GM12865 (cell line): ENCODE measurements around the gene FH.

ENCODE experiments used
- DNase-seq: peaks from one replicate; pipeline ENCODE4 v3.0.0; 2010; ENCODE audit warnings: low read depth
- H3K4me3 ChIP-seq: 2 replicates; pipeline ENCODE4 v1.5.1; 2011; ENCODE audit warnings: mild to moderate bottlenecking, low read depth, low read length, control low read depth
- TF ChIP-seq, protein P1 (sequence below): IDR thresholded peaks from 2 replicates; pipeline ENCODE4 v1.5.1; 2011; ENCODE audit warnings: low read length, control low read depth, low read depth, inconsistent platforms; ENCODE audit not compliant: insufficient read depth; ENCODE audit errors: missing control alignments

Gene FH

DNA sequence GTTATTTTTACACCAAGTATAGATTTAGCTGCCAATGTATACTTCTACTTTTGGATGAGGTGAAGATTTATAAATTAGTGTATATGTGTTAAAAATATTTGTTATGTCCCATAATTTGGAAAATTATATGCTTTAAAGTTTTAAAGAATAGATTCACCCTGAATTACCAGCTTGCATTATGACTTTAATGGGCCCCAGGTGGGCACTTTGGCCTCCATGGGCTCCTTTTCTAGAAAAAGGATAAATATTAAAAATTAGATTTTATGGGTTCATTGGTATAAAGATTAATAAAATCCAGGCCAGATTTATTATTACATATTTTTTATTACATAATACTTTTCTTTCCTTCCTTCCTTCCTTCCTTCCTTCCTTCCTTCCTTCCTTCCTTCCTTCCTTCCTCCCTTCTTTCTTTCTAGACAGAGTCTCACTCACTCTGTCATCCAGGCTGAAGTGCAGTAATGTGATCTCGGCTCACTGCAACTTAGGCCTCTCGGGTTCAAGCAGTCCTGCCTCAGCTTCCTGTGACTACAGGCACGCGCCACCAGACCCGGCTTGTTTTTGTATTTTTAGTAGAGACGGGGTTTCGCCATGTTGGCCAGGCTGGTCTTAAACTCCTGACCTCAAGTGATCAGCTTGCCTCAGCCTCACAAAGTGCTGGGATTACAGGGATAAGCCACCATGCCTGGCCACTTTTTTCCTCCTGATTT is 34.5 kb upstream of the FH start:
- no peak for DNase-seq
- no peak overlapping the region for H3K4me3 ChIP-seq
- TF ChIP-seq, protein P1, sequence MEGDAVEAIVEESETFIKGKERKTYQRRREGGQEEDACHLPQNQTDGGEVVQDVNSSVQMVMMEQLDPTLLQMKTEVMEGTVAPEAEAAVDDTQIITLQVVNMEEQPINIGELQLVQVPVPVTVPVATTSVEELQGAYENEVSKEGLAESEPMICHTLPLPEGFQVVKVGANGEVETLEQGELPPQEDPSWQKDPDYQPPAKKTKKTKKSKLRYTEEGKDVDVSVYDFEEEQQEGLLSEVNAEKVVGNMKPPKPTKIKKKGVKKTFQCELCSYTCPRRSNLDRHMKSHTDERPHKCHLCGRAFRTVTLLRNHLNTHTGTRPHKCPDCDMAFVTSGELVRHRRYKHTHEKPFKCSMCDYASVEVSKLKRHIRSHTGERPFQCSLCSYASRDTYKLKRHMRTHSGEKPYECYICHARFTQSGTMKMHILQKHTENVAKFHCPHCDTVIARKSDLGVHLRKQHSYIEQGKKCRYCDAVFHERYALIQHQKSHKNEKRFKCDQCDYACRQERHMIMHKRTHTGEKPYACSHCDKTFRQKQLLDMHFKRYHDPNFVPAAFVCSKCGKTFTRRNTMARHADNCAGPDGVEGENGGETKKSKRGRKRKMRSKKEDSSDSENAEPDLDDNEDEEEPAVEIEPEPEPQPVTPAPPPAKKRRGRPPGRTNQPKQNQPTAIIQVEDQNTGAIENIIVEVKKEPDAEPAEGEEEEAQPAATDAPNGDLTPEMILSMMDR: no peak

DNA sequence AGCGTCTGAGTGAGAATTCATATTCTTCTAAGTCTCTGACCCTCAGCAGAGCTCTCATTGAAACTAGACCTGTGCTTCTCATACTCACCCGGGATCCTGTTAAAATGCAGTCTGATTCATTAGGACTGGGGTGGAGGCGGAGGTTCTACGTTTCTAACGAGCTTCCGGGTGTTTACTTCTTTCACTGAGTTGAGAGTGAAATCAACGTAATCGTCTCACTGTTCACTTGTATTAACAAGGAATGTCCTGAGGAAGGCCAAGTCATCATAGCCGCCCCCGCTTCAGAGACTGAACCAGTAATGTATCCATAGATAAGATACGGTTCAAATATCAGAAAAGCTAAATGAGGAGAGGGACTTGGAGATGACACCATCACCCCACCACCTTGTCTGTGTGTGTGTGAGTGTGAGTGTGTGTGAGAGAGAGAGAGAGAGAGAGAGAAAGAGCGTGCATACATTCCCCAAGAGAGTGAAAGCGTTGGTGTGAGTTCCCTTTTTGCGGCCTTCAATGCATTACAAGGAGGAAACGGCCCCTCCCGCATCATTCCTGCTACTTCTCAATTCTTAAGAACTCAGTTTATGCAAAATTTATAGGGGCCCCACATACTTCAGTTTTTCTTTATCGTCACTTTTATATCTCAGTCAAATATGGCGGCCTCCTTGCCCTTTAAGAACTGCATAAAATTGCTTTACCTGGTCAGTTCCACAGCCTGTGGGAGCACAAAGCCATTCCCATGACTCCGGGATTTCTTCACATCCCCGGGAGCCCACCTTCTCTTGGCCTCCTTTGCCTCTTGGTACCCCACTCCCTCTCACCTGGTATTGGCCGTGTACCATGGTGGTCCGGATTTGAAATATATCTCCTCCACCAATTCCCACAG is 32.4 kb upstream of the FH start:
- peak; percentile 78 for DNase-seq
- TF ChIP-seq, protein P1: no peak
- peak overlapping the region; percentile 36 for H3K4me3 ChIP-seq

DNA sequence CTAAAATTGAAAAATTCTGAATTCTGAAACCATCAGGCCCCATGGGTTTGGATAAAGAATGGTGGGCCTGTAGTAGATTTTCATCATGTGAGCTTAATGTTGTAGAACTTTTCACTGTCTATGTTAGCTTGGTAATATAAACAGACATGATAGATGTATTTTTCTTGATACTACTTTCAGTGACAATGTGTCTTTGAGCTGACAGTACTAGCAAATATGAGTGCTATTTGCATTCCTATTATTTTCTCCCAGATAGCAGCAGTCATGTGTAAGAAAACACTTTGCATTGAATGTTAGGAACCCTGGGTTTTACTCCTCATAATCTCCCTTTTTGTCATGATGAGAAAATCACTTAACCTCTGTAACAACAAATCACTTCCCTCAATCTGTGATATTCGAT is 30.8 kb upstream of the FH start:
- DNase-seq: no peak
- TF ChIP-seq, protein P1: no peak
- H3K4me3 ChIP-seq: no peak overlapping the region

DNA sequence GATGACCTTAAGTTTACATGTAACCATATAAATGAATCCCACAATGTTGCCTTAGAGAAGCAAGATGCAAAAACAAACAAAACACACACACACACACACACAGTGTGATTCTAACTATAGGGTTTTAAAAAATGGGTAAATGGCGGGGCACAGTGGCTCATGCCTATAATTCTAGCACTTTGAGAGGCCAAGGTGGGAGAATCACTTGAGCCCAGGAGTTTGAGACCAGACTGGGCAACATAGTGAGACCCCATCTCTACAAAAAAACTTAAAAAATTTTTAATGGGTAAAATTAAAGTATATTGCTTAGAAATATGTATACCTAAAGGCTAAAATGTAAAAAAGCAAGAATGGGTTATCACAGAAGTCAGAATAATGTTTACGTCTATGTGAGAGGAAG is 28.5 kb upstream of the FH start:
- TF ChIP-seq, protein P1: no peak
- H3K4me3 ChIP-seq: no peak overlapping the region
- no peak for DNase-seq

DNA sequence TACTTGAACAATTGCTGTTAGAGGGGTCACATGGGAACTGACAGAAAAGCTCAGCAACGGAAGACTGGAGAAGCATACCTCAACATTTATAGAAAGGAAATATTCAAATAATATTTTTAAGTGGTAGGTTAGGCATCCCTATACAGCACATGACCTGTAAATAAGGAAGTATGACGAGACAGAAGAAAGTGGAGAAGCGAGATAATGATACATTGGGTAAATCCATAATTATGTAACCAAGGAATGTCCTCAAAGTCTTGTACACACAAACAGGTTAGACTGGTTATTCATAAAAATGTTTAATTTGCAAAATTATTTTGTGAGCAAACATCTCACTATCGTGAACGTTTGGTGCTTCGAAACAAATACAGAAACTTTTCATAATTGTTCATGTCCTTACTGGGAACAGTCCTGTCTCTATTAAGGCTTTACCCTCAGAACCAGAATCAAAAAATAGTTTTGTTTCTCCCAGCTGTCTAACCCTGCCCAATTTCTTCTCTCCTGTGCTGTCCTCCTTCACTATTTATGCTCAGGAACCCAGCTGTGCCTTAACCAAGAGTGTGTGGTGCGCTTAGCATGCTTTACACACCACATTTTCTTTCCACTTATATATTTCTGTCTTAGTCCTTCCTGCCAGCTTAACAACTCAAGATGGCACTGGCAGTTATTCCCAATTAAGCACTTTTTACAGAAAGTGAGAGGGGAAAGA is 22.8 kb upstream of the FH start:
- DNase-seq: no peak
- no peak overlapping the region for H3K4me3 ChIP-seq
- TF ChIP-seq, protein P1: no peak

DNA sequence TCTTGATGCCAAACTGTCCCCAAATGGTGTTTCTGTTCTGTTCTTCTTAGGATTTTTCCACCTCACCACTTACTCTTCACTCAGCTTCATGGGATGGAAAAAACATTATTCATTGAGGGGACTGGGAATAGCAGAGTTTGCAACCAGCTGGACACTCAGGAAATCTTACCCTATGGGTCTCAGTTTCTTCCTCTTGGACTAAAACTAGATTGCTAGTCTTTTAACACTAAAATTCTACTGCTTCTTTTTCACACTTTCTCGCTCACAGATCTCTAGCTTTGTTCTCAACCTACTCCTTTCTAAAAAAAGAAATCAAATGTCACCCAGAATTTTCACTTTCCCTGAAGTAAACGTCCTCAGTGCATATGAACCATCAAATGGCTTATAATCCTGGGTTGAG is 17.4 kb upstream of the FH start:
- DNase-seq: no peak
- TF ChIP-seq, protein P1: no peak

More for the DNA sequence above, 17.4 kb upstream of the FH start:
- no peak overlapping the region for H3K4me3 ChIP-seq
